Occipital lobe (tissue), 3 donors: ENCODE measurements around the gene PRAMEF4. TPM values are rescaled to one million over a fixed set of nuclear protein-coding genes. Genes with fewer than 3 reads are reported as not detected.
"Not testable (repeated sequence)": the region's sequence is repeated elsewhere in the genome, so short reads cannot be mapped to it uniquely, and the experiment has no call there.

ENCODE experiments used
- DNase-seq: peaks from one replicate; lab custom pipeline; 2025; lab: John Stamatoyannopoulos, UW
- small RNA-seq: library from RNA; depleted of rRNA; stranded (forward); fragments of <200 nt; gene quantifications from one replicate; pipeline ENCODE3, GENCODE V24; 2014
- total RNA-seq: library from RNA; depleted of rRNA; stranded (reverse); fragments of >200 nt; gene quantifications from one replicate; pipeline ENCODE4 v1.2.3, GENCODE V29; 2014

The PRAMEF4 gene
- not detected for total RNA-seq

DNA sequence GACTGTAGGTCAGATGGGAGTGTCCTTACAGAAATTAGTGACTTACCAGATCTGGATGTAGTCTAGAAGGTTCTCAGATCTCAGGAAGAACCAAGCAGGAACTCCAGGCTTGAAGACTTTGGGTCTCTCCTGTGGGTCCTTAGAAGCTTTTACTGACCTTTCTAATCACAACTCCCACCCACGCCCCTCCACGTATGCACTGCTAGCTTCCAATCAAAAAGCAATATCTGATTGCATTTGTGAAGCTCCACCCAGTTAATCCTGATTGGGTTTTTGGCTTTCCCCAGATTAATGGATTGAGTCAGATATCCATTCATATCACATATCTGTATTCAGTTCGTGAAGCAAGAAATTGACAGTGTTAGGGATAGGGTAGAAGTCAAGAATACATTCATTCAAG lies at the start of gene PRAMEF4:
Gene PRAMEF4 (minus strand): TSS at position 101 of the 400 bp plus-strand sequence. CDS start 2,807 bp downstream, outside the sequence.
- DNase-seq, result not testable (repeated sequence)

DNA sequence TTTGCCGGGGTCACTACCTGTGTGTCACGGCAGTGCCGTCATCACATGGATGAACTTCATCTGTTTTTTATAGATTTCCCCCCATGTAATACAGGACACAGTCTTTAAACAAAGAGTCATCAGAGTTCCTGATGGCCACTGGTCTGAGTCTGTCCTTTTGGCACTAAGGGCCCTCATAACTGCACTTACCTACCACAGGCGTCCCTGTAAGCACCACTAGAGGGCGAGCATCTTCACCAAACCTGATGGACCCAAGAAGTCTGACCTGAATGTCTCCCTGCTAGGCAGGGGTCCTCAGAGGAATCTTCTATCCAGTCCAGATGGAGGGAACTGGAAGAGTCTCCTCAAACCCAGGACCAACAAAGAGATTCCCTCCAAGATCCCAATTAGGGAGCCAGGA lies 38.4 kb upstream of the PRAMEF4 start:
- DNase-seq, result not testable (repeated sequence)

DNA sequence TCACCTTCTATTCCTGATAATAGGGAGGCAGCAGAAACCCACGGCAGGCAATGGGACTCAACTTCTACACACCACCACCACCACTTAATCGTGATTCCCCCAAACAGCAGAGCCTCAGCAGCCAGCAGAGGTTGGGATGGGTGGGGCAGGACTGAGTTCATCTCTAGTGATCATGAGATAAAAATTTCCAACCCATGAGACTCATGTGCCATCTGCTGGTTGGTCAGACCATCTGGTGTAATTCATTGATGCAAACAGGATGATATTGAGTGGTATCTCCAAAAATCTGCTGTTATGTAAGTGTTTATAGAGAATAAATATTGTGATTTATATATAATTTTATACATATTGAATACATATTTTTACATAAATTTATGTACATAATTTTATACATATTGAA lies 35.7 kb upstream of the PRAMEF4 start:
- DNase-seq, result not testable (repeated sequence)

DNA sequence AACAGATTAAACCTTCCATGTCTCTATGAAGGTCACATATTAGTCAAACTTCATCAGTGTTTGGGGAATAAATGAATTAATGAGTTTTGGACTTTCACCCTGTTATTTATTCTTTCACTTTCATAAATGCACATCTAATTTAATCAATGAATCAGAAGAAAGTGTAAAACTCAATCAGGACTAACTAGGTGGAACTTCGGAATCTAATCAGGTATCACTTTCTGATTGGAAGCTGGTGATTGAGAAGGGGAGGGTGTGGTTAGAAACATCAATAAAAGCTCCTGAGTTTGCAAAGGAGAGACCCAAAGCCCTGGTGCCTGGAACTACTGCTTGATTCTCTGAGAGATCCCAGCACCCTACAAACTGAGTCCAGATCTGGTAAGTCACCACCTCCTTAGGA lies 30.3 kb upstream of the PRAMEF4 start, which contains the start of gene PRAMEF7:
Gene PRAMEF7 (plus strand): TSS at position 301 of the 400 bp plus-strand sequence. CDS start 1,083 bp downstream, outside the sequence.
- DNase-seq, result not testable (repeated sequence)

DNA sequence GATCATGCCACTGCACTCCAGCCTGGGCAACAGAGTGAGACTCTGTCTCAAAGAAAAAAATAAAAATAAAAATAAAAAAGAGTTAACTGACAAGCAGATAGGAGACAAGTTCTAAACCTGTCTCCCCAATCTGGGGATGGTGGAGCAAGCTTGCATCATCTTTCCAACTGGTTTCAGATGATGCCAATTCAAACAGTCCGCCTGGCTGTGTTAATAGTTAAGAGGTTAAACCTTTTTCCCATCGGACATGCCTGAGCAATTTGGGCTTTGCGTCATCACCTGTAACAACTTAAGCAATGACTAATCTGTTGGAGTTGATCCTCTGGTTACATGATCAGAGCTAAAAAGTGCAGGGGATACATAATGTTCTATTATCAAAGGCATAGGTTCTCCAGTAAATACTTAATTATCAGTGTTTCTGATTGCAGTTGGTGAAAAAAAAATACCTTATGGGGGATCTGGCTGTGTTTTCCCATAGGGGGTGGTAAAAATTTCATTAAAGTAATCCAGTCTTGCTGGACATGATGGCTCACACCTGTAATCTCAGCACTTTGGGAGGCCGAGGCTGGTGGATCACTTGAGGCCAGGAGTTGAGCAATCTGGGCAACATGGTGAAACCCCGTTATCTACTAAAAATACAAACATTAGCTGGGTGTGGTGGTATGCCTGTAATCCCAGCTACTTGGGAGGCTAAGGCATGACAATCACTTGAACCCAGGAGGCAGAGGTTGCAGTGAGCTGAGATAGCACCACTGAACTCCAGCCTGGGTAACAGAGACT lies 18.0 kb upstream of the PRAMEF4 start:
- DNase-seq, result not testable (repeated sequence)

DNA sequence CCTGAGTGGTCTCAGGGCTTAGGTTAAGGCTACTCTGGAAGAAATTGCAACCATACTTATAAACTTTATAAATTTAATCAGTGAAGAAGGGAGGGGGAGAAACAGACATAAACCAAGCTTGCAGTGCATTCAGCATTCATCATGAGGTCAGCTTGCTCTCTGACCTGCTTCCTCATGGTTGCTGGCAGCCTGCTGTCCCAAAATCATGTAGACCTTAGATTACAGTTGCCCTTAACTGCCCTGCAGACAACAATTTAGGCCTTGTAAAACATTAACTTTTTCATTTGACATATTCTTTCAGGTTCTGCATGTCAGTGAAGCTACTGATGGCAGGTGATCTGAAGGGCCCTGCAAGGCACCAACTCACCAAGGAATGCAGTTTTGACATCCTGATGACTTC lies 13.2 kb upstream of the PRAMEF4 start:
- not testable (repeated sequence) for DNase-seq

DNA sequence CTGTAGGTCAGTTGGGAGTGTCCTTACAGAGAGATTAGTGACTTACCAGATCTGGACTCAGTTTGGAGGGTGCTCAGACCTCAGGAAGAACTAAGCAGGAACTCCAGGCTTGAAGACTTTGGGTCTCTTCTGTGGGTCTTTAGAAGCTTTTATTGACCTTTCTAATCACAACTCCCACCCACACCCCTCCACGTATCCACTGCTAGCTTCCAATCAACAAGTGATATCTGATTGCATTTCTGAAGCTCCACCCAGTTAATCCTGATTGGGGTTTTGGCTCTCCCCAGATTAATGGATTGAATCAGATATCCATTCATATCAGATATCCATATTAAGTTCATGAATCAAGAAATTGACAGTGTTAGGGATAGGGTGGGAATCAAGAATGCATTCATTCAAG lies 12.2 kb upstream of the PRAMEF4 start, which contains the start of gene PRAMEF10:
Gene PRAMEF10 (minus strand): TSS at position 101 of the 400 bp plus-strand sequence. CDS start 2,423 bp downstream, outside the sequence.
- DNase-seq, result not testable (repeated sequence)

DNA sequence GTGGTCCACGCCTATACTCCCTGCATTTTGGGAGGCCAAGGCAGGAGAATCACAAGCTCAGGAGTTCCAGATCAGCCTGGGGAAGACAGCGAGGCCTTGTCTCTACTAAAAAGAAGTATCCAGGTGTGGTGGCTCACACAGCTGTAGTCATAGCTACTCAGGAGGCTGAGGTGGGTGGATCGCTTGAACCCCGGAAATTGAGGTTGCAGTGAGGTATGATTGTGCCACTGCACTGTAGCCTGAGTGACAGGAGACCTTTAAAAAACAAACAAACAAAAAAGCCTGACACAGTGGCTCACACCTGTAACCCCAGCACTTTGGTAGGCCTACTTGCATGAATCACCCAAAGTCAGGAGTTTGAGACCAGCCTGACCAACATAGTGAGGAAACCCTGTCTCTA lies 7.5 kb downstream of the PRAMEF4 start:
- DNase-seq, result not testable (repeated sequence)

DNA sequence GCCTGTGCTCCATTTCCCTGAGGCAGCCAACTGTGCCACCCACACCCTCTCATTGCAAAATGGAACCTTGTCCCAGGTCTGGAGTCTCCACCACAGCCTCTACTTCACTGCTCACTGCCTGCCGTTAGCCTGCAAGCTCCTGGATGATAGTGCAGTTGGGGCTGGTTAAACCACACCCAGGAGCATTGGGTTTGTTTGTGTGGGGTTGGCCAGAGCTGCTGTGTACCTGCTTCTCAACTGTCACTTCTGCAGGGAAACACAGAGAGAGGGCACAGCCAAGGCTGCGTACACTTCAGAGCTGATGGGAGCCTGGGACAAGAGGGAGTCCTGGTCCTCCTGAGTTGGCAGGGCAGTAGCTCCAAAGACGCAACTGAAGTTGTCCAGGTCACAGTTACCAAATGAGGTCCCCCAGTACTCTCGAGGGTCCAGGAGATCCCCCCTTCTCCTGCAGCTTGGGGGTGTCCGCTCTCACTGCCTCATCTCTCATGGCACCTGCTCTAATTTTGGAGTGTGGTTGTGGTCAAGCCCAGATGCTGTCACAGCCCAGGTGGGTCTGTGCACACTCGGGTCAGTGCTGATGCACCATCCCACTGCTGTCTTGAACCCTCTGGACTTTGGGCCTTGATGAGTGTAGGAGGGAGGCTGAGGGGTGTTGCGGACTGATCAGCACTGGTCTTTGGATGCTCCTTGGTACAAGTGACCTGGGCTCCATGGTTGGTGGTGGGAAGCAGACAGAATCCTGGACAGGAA lies 22.7 kb downstream of the PRAMEF4 start:
- DNase-seq, result not testable (repeated sequence)

DNA sequence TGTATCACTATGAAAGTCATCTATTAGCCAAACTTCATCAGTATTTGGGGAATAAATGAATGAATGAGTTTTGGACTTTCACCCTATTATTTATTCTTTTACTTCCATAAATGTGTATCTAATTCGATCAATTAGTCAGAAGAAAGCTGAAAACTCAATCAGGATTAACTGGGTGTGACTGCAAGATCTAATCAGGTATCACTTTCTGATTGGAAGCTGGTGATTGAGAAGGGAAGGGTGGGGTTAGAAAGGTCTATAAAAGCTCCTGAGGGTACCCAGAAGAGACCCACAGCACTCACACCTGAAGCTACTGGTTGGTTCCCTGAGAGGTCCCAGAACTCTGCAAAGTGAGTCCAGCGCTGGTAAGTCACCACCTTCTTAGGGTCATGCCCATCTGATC lies 29.2 kb downstream of the PRAMEF4 start, which contains the start of gene PRAMEF2:
Gene PRAMEF2 (plus strand): TSS at position 301 of the 400 bp plus-strand sequence. CDS start 1,924 bp downstream, outside the sequence.
- not testable (repeated sequence) for DNase-seq

DNA sequence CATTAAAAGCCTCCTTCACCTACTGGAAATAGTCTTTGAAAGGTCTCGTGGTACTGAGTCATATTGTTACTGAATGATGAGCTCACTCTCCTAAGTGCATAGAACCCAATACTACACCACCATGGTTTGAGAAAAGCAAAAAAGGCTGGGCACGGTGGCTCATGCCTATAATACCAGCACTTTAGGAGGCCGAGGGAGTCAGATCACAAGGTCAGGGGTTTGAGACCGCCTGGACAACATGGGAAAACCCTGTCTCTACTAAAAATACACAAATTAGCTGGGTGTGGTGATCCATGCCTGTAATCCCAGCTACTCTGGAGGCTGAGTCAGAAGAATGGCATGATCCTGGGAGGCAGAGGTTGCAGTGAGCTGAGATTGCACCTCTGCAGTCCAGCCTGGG lies 34.2 kb downstream of the PRAMEF4 start:
- DNase-seq, result no peak

DNA sequence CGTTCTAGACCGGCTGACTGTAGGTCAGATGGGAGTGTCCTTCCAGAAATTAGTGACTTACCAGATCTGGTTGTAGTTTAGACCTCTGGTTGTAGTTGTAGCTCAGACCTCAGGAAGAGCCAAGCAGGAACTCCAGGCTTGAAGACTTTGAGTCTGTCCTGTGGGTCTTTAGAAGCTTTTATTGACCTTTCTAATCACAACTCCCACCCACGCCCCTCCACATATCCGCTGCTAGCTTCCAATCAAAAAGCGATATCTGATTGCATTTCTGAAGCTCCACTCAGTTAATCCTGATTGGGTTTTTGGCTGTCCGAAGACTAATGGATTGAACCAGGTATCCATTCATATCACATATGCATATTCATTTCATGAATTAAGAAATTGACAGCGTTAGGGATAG lies 37.4 kb downstream of the PRAMEF4 start, which contains the start of gene HNRNPCL1:
Gene HNRNPCL1 (minus strand): TSS at position 101 of the 400 bp plus-strand sequence. CDS start 431 bp downstream, outside the sequence.
- DNase-seq, result not testable (repeated sequence)

DNA sequence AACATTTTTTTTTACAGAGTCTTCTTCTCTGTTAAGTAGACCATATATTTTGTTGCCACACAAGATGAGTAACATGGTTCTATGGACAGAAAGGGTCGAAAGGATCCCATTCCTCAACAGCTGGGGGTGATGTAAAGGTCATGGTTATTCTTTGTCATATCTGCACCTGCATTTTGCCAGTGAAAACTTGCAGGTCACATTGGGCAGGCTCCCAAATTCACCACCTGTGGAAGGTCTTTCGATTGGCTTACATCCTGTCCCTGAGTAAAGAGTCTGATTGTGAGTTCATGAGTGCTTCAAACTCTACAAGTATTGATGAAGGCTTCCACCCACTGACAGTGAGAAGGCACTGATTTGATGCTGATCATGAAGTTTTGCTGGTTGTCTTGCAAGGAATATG lies 52.8 kb downstream of the PRAMEF4 start:
- DNase-seq, result not testable (repeated sequence)

DNA sequence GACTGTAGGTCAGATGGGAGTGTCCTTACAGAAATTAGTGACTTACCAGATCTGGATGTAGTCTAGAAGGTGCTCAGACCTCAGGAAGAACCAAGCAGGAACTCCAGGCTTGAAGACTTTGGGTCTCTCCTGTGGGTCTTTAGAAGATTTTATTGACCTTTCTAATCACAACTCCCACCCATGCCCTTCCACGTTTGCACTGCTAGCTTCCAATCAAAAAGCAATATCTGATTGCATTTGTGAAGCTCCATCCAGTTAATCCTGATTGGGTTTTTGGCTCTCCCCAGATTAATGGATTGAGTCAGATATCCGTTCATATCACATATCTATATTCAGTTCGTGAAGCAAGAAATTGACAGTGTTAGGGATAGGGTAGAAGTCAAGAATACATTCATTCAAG lies 54.7 kb downstream of the PRAMEF4 start, which contains the start of gene PRAMEF11:
Gene PRAMEF11 (minus strand): TSS at position 101 of the 400 bp plus-strand sequence. CDS start 2,621 bp downstream, outside the sequence.
- not testable (repeated sequence) for DNase-seq

Small RNAs within 50 kb of the gene (small RNA-seq; reads per million reads assigned to genes)
- gene RNU6-1072P, result not detected

Other genes with a start within 250 kb of the PRAMEF4 start
- gene AADACL4, start 242.1 kb downstream of the PRAMEF4 start, total RNA-seq, result not detected
- gene AADACL3, start 170.1 kb downstream of the PRAMEF4 start, total RNA-seq, result not detected
- gene CFAP107, start 140.0 kb downstream of the PRAMEF4 start, total RNA-seq, result not detected
- gene PRAMEF12, start 112.5 kb downstream of the PRAMEF4 start, total RNA-seq, result not detected
- not detected for gene PRAMEF1, start 94.8 kb downstream of the PRAMEF4 start, total RNA-seq
- not detected for gene PRAMEF11, start 54.8 kb downstream of the PRAMEF4 start, total RNA-seq
- gene HNRNPCL1, start 37.5 kb downstream of the PRAMEF4 start, total RNA-seq, result not detected
- gene PRAMEF2, start 29.1 kb downstream of the PRAMEF4 start, total RNA-seq, result not detected
- gene PRAMEF10, start 12.1 kb upstream of the PRAMEF4 start, total RNA-seq, result not detected
- gene PRAMEF7, start 30.4 kb upstream of the PRAMEF4 start, total RNA-seq, result not detected
- gene PRAMEF6, start 61.4 kb upstream of the PRAMEF4 start, total RNA-seq, result not detected
- not detected for gene PRAMEF27, start 170.4 kb upstream of the PRAMEF4 start, total RNA-seq
- gene HNRNPCL3, start 174.6 kb upstream of the PRAMEF4 start, total RNA-seq, result not detected
- gene PRAMEF25, start 184.6 kb upstream of the PRAMEF4 start, total RNA-seq, result not detected
- not detected for gene HNRNPCL2, start 230.7 kb upstream of the PRAMEF4 start, total RNA-seq